HepG2 (cell line): ENCODE measurements around the gene CCDC85C. TPM values are rescaled to one million over a fixed set of nuclear protein-coding genes. Genes with fewer than 3 reads are reported as not detected.

ENCODE experiments used
- ATAC-seq: fragments of 200-7000 bp; cut with Tn5 transposase; 3 replicates; pipeline ENCODE4 v1.9.1; 2020; ENCODE audit warnings: mild to moderate bottlenecking, moderate library complexity
- BruUV-seq: library from RNA; stranded (reverse); fragments of 400-500 nt; replicated peaks from 2 replicates; lab custom pipeline; 2021; lab: Mats Ljungman, UMichigan
- CTCF ChIA-PET: fragments of 300-600 bp; formaldehyde crosslinking; extraction: SDS; loops from one replicate; lab custom pipeline; 2021; ENCODE audit warnings: low total read pairs, inconsistent platforms, low intra/inter-chr PET ratio; lab: Yijun Ruan, JAX
- POLR2A ChIA-PET: fragments of 350-600 bp; sonication (Branson Sonifier 250); formaldehyde crosslinking; loops from one replicate; lab custom pipeline; 2020; ENCODE audit warnings: antibody characterized with exemption, inconsistent platforms; lab: Yijun Ruan, JAX
- DNase-seq: peaks from one replicate; pipeline ENCODE4 v3.0.0-alpha.2; 2015; ENCODE audit warnings: low spot score
- FAIRE-seq: peaks from 3 replicates; lab custom pipeline; 2011; peaks lifted over from hg19 to GRCh38; lab: Jason Lieb, UNC
- H2AFZ ChIP-seq: one replicate; pipeline ENCODE4 v1.6.1; 2011; ENCODE audit warnings: low read length, inconsistent platforms
- H3K27ac ChIP-seq: fragments of 300-600 bp; 3 replicates; pipeline ENCODE4 v1.8.0; 2011; ENCODE audit warnings: mixed run types, mild to moderate bottlenecking, mixed read lengths, low read length, inconsistent platforms; ENCODE audit not compliant: insufficient read depth; ENCODE audit errors: extremely low read length
- H3K27me3 ChIP-seq, 2 experiments: fragments of 200-600 bp in 1 of 2; 2 replicates in 1 of 2; 3 replicates in 1 of 2; pipeline versions ENCODE4 v1.6.0 to v1.8.0; 2011; ENCODE audit warnings: low read length in 2 of 2, mild to moderate bottlenecking in 2 of 2, moderate library complexity in 2 of 2, inconsistent platforms in 1 of 2; ENCODE audit not compliant: insufficient read depth in 2 of 2, control insufficient read depth in 1 of 2
- H3K36me3 ChIP-seq, 2 experiments: fragments of 200-600 bp in 1 of 2; replicated peaks in 1 of 2; 2 replicates in 1 of 2; 3 replicates in 1 of 2; pipeline versions ENCODE4 v1.5.1 to v1.8.0; 2011; ENCODE audit warnings: low read length in 2 of 2, inconsistent platforms in 1 of 2; ENCODE audit not compliant: insufficient read depth in 2 of 2, control insufficient read depth in 1 of 2
- H3K4me1 ChIP-seq: 2 replicates; pipeline ENCODE4 v1.5.1; 2012; ENCODE audit warnings: low read length, inconsistent platforms; ENCODE audit not compliant: insufficient read depth
- H3K4me2 ChIP-seq: 2 replicates; pipeline ENCODE4 v1.6.0; 2011; ENCODE audit warnings: low read depth, low read length, inconsistent platforms
- H3K4me3 ChIP-seq, 3 experiments: fragments of 200-600 bp in 1 of 3; sonication (generic), shearing (Covaris generic) in 1 of 3; replicated peaks in 1 of 3; 2 replicates each; pipeline ENCODE4 v1.5.1; 2011 to 2016; ENCODE audit warnings: low read length in 3 of 3, inconsistent platforms in 2 of 3, low read depth in 2 of 3, mild to moderate bottlenecking in 2 of 3, control low read depth in 1 of 3, mixed read lengths in 1 of 3; ENCODE audit not compliant: insufficient read depth in 1 of 3
- H3K79me2 ChIP-seq: one replicate; pipeline ENCODE4 v1.6.1; 2011; ENCODE audit warnings: low read length, inconsistent platforms; ENCODE audit not compliant: insufficient read depth
- H3K9ac ChIP-seq: 2 replicates; pipeline ENCODE4 v1.6.0; 2011; ENCODE audit warnings: mild to moderate bottlenecking, low read depth, low read length, inconsistent platforms; ENCODE audit not compliant: insufficient read depth
- H3K9me3 ChIP-seq: 2 replicates; pipeline ENCODE4 v1.5.1; 2012; ENCODE audit warnings: mild to moderate bottlenecking, low read length
- H4K20me1 ChIP-seq: 2 replicates; pipeline ENCODE4 v1.6.0; 2011; ENCODE audit warnings: inconsistent platforms, mild to moderate bottlenecking, low read length, moderate library complexity; ENCODE audit not compliant: insufficient read depth
- KDM5B ChIP-seq: sonication (generic); formaldehyde crosslinking; IDR thresholded peaks from 2 replicates; pipeline ENCODE4 v1.4.0; 2020; ENCODE audit warnings: missing genetic modification reagents, mild to moderate bottlenecking, borderline replicate concordance
- PPARG ChIP-seq: conservative IDR thresholded peaks from 2 replicates; pipeline ENCODE4 v1.6.1; 2016; ENCODE audit warnings: missing biosample characterization, missing genetic modification reagents
- PRMT3 ChIP-seq: sonication (generic); formaldehyde crosslinking; IDR thresholded peaks from 2 replicates; pipeline ENCODE4 v1.8.1; 2022; ENCODE audit warnings: low read depth, mild to moderate bottlenecking, moderate library complexity, missing genetic modification reagents, borderline replicate concordance
- SMAD1 ChIP-seq: sonication (generic); formaldehyde crosslinking; IDR thresholded peaks from 2 replicates; pipeline ENCODE4 v1.4.0; 2020; ENCODE audit warnings: missing genetic modification reagents, low read depth, mild to moderate bottlenecking, borderline replicate concordance
- SPEN ChIP-seq: sonication (generic); formaldehyde crosslinking; IDR thresholded peaks from 2 replicates; pipeline ENCODE4 v1.5.1; 2020; ENCODE audit warnings: low read depth, mild to moderate bottlenecking, missing genetic modification reagents
- ZBTB38 ChIP-seq: sonication (generic); formaldehyde crosslinking; IDR thresholded peaks from 2 replicates; pipeline ENCODE4 v1.5.1; 2020; ENCODE audit warnings: mild to moderate bottlenecking, missing genetic modification reagents
- ZNF251 ChIP-seq: sonication (generic); formaldehyde crosslinking; IDR thresholded peaks from 2 replicates; pipeline ENCODE4 v1.9.0; 2021; ENCODE audit warnings: mild to moderate bottlenecking, missing genetic modification reagents
- ZNF263 ChIP-seq: sonication (generic); formaldehyde crosslinking; IDR thresholded peaks from 2 replicates; pipeline ENCODE4 v1.4.0; 2020; ENCODE audit warnings: missing genetic modification reagents
- ZNF543 ChIP-seq: sonication (generic); formaldehyde crosslinking; IDR thresholded peaks from 2 replicates; pipeline ENCODE4 v1.4.0; 2020; ENCODE audit warnings: mild to moderate bottlenecking, missing genetic modification reagents
- ZNF629 ChIP-seq: sonication (generic); formaldehyde crosslinking; conservative IDR thresholded peaks from 2 replicates; pipeline ENCODE4 v1.5.0; 2020; ENCODE audit warnings: missing genetic modification reagents
- ZNF773 ChIP-seq: sonication (generic); formaldehyde crosslinking; IDR thresholded peaks from 2 replicates; pipeline ENCODE4 v1.4.0; 2020; ENCODE audit warnings: missing genetic modification reagents, borderline replicate concordance
- WGBS: methylation state at CpG from one replicate; pipeline ENCODE4 v1.1.6; 2017; ENCODE audit warnings: low lambda C conversion rate; 5-methylcytosine and 5-hydroxymethylcytosine counted together
- in situ Hi-C: cut with HindIII; loops from 2 replicates; pipeline ENCODE4 v1.10.0; 2017; ENCODE audit warnings: low pct_unique_long_range_greater_than_20kb; ENCODE audit not compliant: extremely low pct_ligation_motif_present
- intact Hi-C: fragments of 100-400 bp; cut with micrococcal nuclease; formaldehyde crosslinking; loops from one replicate; pipeline ENCODE4 v1.10.0; 2022; ENCODE audit not compliant: unreplicated experiment
- polyA plus RNA-seq, 8 experiments: library from polyadenylated mRNA; depleted of rRNA in 3 of 8; stranded (reverse) in 7 of 8; unstranded in 1 of 8; fragments of >200 nt; fragmentation: Illumina TruSeq in 4 of 8; extraction: Trizol in 4 of 8; gene quantifications; 2 replicates each; pipeline versions ENCODE4 v1.2.1 to v1.2.3, GENCODE V29; 2011 to 2016; ENCODE audit warnings: low read depth in 4 of 8, missing spikeins in 1 of 8, mixed read lengths in 1 of 8; ENCODE audit not compliant: insufficient read depth in 1 of 8
- total RNA-seq, 5 experiments: library from RNA; depleted of rRNA; stranded (reverse); fragments of >200 nt; fragmentation: Illumina TruSeq; extraction: Trizol; gene quantifications; 2 replicates each; pipeline ENCODE4 v1.2.3, GENCODE V29; 2016; ENCODE audit warnings: low read depth in 1 of 5
- TF ChIP-seq, protein P1 (sequence below): sonication (generic); formaldehyde crosslinking; IDR thresholded peaks from 2 replicates; pipeline ENCODE4 v1.9.0; 2021; ENCODE audit warnings: mild to moderate bottlenecking, missing genetic modification reagents
- TF ChIP-seq, protein P2 (sequence below), 2 experiments: sonication (generic) in 1 of 2; formaldehyde crosslinking in 1 of 2; IDR thresholded peaks; 2 replicates each; pipeline versions ENCODE4 v1.4.0 to v1.6.1; 2018 to 2020; ENCODE audit warnings: missing genetic modification reagents in 2 of 2, borderline replicate concordance in 1 of 2, low read depth in 1 of 2, mild to moderate bottlenecking in 1 of 2, missing biosample characterization in 1 of 2

Gene CCDC85C
- total and polyA plus RNA-seq, 2 of the 13 experiments (the other 11 are each of a cell fraction or from before 2014, with no cell fraction given), result 18.8 to 43.8 TPM

DNA sequence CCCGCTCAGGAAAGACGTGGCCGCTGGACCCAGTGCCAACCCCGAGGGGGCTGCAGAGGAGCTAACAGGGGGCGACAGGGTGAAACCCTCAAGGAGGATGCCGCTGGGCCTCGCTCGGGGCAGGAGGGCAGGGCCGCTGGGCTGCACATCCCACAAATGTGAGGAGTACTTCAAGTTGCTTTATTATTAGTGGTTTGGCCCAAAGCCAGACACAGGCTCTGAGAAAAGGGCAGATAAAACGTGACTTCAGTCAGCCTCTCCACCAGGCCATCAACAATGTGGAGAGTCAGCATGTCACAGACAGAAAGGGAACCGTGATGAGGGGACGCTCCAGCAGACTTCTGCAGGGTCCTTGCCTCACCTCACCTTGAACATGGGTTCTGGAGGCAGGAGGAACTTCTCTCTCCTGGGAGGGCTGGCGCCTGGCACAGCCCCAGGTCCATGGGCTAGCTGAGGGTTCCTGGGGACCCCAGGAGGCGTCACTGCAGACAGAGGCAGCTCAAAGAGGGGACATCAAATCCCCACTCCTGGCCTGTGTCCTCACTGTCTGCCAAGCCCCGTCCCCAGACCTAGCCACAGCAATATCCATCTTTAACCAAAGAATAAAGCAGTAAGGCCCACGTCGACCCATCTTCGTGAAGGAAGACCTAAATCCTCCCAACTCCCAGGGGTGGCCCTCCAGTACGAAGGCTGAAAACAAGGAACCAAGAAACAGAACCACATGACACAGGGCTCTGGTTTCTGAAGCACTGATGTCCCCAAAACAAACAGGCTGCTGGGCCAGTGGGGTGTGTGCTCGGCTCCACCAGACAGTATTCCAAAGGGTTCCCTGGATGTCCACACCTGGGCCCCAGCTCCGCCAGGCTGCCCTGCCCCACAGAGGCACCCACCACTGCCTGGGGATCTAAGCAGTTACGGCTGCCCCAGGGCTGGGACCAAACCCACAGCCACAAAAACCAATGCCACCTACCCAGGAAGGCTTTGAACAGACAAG, 35.1 kb downstream of the CCDC85C start:
- Histone ChIP-seq H3K36me3 (no peaks in the 10 kb centered on the region; a peak in 1 of 5 replicates), H4K20me1 (peaks cover 2% of the 10 kb centered on the region; the same call in 1 of the 2 replicates), H3K9ac (no peak overlapping the region)
- TF ChIP-seq SPEN (CRISPR knock-in tag), result no peak
- TF ChIP-seq ZBTB38 (CRISPR knock-in tag), result 0 out of 2 replicates have a peak, but pooled peaks have one; percentile 34
- TF ChIP-seq PPARG (CRISPR knock-in tag), result no peak
- no peak for TF ChIP-seq PRMT3 (CRISPR knock-in tag)
- no peak for TF ChIP-seq ZNF251 (CRISPR knock-in tag)
- TF ChIP-seq SMAD1, result 0 out of 2 replicates have a peak, but pooled peaks have one; percentile 35
- no peak for TF ChIP-seq ZNF543 (CRISPR knock-in tag)
- TF ChIP-seq ZNF263, result no peak
- no peak for TF ChIP-seq ZNF773 (CRISPR knock-in tag)
- TF ChIP-seq, protein P1, sequence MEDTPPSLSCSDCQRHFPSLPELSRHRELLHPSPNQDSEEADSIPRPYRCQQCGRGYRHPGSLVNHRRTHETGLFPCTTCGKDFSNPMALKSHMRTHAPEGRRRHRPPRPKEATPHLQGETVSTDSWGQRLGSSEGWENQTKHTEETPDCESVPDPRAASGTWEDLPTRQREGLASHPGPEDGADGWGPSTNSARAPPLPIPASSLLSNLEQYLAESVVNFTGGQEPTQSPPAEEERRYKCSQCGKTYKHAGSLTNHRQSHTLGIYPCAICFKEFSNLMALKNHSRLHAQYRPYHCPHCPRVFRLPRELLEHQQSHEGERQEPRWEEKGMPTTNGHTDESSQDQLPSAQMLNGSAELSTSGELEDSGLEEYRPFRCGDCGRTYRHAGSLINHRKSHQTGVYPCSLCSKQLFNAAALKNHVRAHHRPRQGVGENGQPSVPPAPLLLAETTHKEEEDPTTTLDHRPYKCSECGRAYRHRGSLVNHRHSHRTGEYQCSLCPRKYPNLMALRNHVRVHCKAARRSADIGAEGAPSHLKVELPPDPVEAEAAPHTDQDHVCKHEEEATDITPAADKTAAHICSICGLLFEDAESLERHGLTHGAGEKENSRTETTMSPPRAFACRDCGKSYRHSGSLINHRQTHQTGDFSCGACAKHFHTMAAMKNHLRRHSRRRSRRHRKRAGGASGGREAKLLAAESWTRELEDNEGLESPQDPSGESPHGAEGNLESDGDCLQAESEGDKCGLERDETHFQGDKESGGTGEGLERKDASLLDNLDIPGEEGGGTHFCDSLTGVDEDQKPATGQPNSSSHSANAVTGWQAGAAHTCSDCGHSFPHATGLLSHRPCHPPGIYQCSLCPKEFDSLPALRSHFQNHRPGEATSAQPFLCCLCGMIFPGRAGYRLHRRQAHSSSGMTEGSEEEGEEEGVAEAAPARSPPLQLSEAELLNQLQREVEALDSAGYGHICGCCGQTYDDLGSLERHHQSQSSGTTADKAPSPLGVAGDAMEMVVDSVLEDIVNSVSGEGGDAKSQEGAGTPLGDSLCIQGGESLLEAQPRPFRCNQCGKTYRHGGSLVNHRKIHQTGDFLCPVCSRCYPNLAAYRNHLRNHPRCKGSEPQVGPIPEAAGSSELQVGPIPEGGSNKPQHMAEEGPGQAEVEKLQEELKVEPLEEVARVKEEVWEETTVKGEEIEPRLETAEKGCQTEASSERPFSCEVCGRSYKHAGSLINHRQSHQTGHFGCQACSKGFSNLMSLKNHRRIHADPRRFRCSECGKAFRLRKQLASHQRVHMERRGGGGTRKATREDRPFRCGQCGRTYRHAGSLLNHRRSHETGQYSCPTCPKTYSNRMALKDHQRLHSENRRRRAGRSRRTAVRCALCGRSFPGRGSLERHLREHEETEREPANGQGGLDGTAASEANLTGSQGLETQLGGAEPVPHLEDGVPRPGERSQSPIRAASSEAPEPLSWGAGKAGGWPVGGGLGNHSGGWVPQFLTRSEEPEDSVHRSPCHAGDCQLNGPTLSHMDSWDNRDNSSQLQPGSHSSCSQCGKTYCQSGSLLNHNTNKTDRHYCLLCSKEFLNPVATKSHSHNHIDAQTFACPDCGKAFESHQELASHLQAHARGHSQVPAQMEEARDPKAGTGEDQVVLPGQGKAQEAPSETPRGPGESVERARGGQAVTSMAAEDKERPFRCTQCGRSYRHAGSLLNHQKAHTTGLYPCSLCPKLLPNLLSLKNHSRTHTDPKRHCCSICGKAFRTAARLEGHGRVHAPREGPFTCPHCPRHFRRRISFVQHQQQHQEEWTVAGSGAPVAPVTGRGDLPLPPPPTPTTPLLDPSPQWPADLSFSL (CRISPR knock-in tag), result no peak
- TF ChIP-seq, protein P2, sequence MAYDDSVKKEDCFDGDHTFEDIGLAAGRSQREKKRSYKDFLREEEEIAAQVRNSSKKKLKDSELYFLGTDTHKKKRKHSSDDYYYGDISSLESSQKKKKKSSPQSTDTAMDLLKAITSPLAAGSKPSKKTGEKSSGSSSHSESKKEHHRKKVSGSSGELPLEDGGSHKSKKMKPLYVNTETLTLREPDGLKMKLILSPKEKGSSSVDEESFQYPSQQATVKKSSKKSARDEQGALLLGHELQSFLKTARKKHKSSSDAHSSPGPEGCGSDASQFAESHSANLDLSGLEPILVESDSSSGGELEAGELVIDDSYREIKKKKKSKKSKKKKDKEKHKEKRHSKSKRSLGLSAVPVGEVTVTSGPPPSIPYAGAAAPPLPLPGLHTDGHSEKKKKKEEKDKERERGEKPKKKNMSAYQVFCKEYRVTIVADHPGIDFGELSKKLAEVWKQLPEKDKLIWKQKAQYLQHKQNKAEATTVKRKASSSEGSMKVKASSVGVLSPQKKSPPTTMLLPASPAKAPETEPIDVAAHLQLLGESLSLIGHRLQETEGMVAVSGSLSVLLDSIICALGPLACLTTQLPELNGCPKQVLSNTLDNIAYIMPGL (CRISPR knock-in tag; IDR thresholded peaks at IDR 0.05; ENCODE audit: borderline replicate concordance in 1 of 2, low read depth in 1 of 2), result no peak
- TF ChIP-seq KDM5B (CRISPR knock-in tag), result peak; percentile 18; the same call in 1 of the 2 replicates
- no peak for TF ChIP-seq ZNF629 (CRISPR knock-in tag)

More for the DNA sequence above, 35.1 kb downstream of the CCDC85C start:
- 82% methylated on average over 17 of the region's 22 CpGs for WGBS
- peaks cover 100% of the 10 kb centered on the region for H3K4me1 ChIP-seq
- H3K4me3 ChIP-seq, result no peak overlapping the region
- peak overlapping the region; percentile 3; the same call in 1 of the 2 replicates for H3K4me2 ChIP-seq
- intact Hi-C loops (no loop called here), in situ Hi-C loops (loop anchor here (5.0 kb wide), 1 partner anchor 33 kb away; the partner anchor contains the start of gene CCDC85C)
- no TSS peak for BruUV-seq
- CTCF ChIA-PET, result no interaction called here
- no peaks in the 10 kb centered on the region for H3K27me3 ChIP-seq
- ATAC-seq (no peak), FAIRE-seq (no peak), DNase-seq (no peak)
- no peaks in the 10 kb centered on the region for H3K9me3 ChIP-seq
- peaks cover 96% of the 10 kb centered on the region for H3K79me2 ChIP-seq
- H3K27ac ChIP-seq, result peak overlapping the region; percentile 91
- H2AFZ ChIP-seq, result no peak overlapping the region
- POLR2A ChIA-PET, result interaction anchor here (1.0 to 1.8 kb wide), 2 partner anchors 14 to 16 kb away, joined by 3 to 7 read pairs; no protein-coding TSS in a partner anchor
